Osteoblast (primary cell): ENCODE data around the gene CEP85. TPM values are rescaled to one million over a fixed set of nuclear protein-coding genes. Genes with fewer than 3 reads are reported as not detected.

Experiments
- DNase-seq: peaks from one replicate; pipeline ENCODE4 v3.0.0; 2011; ENCODE audit warnings: low spot score, mixed read lengths; ENCODE audit not compliant: insufficient read length; ENCODE audit errors: missing footprints
- H2AFZ ChIP-seq: 2 replicates; pipeline ENCODE4 v1.6.0; 2011; ENCODE audit warnings: mild to moderate bottlenecking, low read length
- H3K27ac ChIP-seq: 2 replicates; pipeline ENCODE4 v1.5.1; 2011; ENCODE audit warnings: mild to moderate bottlenecking, low read depth, low read length, moderate library complexity
- H3K27me3 ChIP-seq: 2 replicates; pipeline ENCODE4 v1.6.0; 2012; ENCODE audit warnings: mild to moderate bottlenecking, control low read depth, inconsistent platforms, low read length, moderate library complexity; ENCODE audit not compliant: insufficient read depth
- H3K36me3 ChIP-seq: 2 replicates; pipeline ENCODE4 v1.5.1; 2011; ENCODE audit warnings: mild to moderate bottlenecking, low read length, control low read depth, moderate library complexity; ENCODE audit not compliant: insufficient read depth
- H3K4me1 ChIP-seq: 2 replicates; pipeline ENCODE4 v1.5.1; 2011; ENCODE audit warnings: mild to moderate bottlenecking, low read length, control low read depth, moderate library complexity; ENCODE audit not compliant: insufficient read depth
- H3K4me2 ChIP-seq: 2 replicates; pipeline ENCODE4 v1.6.0; 2011; ENCODE audit warnings: mild to moderate bottlenecking, low read length; ENCODE audit not compliant: insufficient read depth
- H3K4me3 ChIP-seq: fragments of 200-600 bp; sonication (generic); 3 replicates; pipeline ENCODE4 v1.5.1; 2012; ENCODE audit warnings: mild to moderate bottlenecking, low read length, inconsistent platforms; ENCODE audit not compliant: insufficient read depth
- H3K79me2 ChIP-seq: 2 replicates; pipeline ENCODE4 v1.6.0; 2012; ENCODE audit warnings: mild to moderate bottlenecking, low read length, control low read depth, inconsistent platforms; ENCODE audit not compliant: insufficient read depth
- H3K9me3 ChIP-seq: 2 replicates; pipeline ENCODE4 v1.5.1; 2011; ENCODE audit warnings: low read depth, low read length, control low read depth
- H4K20me1 ChIP-seq: 2 replicates; pipeline ENCODE4 v1.6.0; 2012; ENCODE audit warnings: mild to moderate bottlenecking, low read length, control low read depth; ENCODE audit not compliant: insufficient read depth
- CTCF ChIP-seq: IDR thresholded peaks from 2 replicates; pipeline ENCODE4 v1.5.1; 2011; ENCODE audit warnings: mild to moderate bottlenecking, low read depth, low read length, moderate library complexity; ENCODE audit errors: extremely low read depth
- total RNA-seq: library from RNA; depleted of rRNA; stranded (reverse); fragments of >200 nt; gene quantifications from 2 replicates; pipeline ENCODE4 v1.2.3, GENCODE V29; 2012

Gene CEP85
- total RNA-seq, 1 donor: 8.0 TPM

DNA sequence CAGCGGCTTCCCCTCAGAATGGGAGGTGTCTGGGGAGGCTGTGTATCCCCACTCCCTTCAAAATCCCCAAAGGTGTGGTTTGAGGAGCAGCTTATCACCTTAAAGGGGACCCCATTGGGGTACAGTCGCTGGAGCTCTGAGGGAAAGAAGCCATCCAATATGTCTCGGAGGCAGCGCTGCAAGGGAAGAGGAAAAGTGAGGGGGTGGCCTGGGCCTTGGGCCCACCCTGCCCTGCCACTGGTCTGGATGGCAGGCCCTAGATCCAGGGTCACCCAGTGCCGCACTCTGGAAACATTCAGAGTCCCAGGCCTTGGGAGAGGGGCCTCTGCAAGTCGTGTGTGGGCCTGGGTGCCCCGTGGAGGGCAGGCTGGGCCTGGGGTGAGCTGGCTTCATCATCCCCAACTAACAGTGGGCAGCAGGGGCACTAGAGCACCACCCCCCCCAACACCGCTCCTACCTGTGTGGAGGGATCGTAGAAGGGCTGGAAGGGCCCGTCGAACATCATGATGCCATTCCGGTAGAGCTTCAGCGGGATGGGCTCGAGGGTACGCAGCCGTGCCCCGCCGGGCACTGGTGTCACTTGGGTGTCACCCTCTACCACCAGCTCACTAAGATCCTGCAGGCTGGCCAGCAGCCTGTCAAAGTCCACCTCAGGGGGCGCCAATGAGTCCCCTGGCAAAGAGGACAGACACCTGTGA, 51.5 kb downstream of the CEP85 start:
- H2AFZ ChIP-seq: no peak overlapping the region
- H3K4me3 ChIP-seq: no peak overlapping the region
- peaks cover 32% of the 10 kb centered on the region for H3K36me3 ChIP-seq
- peaks cover 33% of the 10 kb centered on the region for H3K79me2 ChIP-seq
- peak; percentile 62 for DNase-seq
- peak overlapping the region; percentile 66 for H3K27ac ChIP-seq
- H4K20me1 ChIP-seq: peaks cover 24% of the 10 kb centered on the region
- peaks cover 56% of the 10 kb centered on the region for H3K4me1 ChIP-seq
- no peaks in the 10 kb centered on the region for H3K9me3 ChIP-seq
- no peaks in the 10 kb centered on the region for H3K27me3 ChIP-seq
- no peak overlapping the region for H3K4me2 ChIP-seq
- peak; percentile 17 for TF ChIP-seq CTCF

DNA sequence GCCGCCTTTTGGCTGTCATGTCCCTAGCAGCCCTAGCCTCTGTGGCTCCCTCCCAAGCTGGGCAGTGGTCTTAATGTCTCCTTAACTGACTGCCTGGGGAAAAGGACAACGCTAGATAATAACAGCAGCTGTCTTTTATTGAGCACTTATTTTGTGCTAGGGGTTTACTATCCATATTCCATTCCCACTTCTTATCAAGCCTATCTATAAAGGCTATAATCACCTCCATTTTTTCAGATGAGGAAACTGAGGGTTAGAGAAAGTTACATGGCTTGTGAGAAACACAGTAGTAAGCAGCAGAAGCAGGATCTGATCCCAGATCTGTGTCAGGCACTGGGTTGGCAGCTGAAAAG, 52.0 kb downstream of the CEP85 start:
- Histone ChIP-seq H4K20me1 (peaks cover 19% of the 10 kb centered on the region), H3K4me1 (peaks cover 53% of the 10 kb centered on the region)

DNA sequence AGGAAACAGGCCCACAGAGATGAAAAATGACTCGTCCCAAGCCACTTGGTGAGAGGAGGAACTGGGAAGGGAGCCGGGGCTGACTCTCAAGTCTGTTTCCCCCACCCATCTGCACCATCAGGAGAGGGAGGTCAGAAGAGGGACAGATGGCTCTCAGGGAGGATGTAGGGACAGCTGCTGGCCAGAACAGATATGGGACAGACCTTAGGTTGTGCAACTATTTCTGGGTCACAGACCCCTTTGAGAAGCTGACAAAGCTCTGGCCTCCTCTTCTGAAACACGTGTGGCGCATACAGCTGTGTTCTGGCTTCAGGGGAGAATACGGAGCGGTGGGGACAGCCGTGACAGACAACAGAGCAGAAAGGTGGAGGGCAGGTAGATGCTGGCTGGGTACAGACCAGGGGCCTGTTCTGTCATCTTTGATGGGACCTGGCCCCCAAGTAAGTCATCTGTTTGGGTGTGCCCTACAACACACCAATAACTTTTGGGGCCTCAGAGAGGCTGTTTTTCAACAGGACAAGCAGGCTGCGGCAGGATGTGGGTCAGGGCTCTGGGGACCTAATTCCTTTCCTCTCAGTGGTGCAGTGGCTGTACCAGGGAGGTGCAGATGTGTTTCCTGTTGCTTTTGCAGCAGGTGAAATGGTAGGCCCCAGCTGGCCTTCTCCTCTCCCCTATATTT, 53.2 kb downstream of the CEP85 start:
- peaks cover 42% of the 10 kb centered on the region for H3K4me1 ChIP-seq
- H4K20me1 ChIP-seq: peaks cover 10% of the 10 kb centered on the region
- no peak overlapping the region for H2AFZ ChIP-seq
- H3K9me3 ChIP-seq: no peaks in the 10 kb centered on the region
- no peak overlapping the region for H3K4me3 ChIP-seq
- H3K79me2 ChIP-seq: peaks cover 17% of the 10 kb centered on the region
- peak overlapping the region; percentile 23 for H3K4me2 ChIP-seq
- TF ChIP-seq CTCF: no peak
- peak; percentile 89 for DNase-seq
- no peaks in the 10 kb centered on the region for H3K27me3 ChIP-seq
- H3K27ac ChIP-seq: peak overlapping the region; percentile 9
- peaks cover 21% of the 10 kb centered on the region for H3K36me3 ChIP-seq

More for the DNA sequence above, 52.0 kb downstream of the CEP85 start:
- H3K36me3 ChIP-seq: peaks cover 31% of the 10 kb centered on the region
- H3K79me2 ChIP-seq: peaks cover 28% of the 10 kb centered on the region
- H3K27ac ChIP-seq: no peak overlapping the region
- H3K4me2 ChIP-seq: no peak overlapping the region
- no peak for TF ChIP-seq CTCF
- H3K9me3 ChIP-seq: no peaks in the 10 kb centered on the region
- H2AFZ ChIP-seq: no peak overlapping the region
- no peaks in the 10 kb centered on the region for H3K27me3 ChIP-seq
- H3K4me3 ChIP-seq: no peak overlapping the region
- DNase-seq: no peak

DNA sequence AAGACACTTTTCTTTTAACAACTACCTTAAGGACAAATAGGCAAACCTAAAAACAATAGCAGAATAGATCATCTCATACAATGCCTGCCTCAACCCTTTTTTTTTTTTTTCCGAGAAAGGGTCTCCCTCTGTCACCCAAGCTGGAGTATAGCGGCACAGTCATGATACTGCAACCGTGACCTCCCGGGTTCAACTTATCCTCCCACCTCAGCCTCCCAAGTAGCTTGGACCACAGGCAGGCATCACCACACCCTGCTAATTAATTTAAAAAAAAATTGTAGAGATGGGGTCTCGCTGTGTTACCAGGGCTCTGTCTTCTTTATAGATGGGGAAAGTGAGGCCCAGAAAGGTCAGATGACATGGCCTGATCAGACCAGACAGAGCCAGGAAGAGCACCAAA, 53.8 kb downstream of the CEP85 start:
- TF ChIP-seq CTCF: no peak
- H3K4me1 ChIP-seq: peaks cover 36% of the 10 kb centered on the region
- no peaks in the 10 kb centered on the region for H3K27me3 ChIP-seq
- no peak overlapping the region for H3K4me3 ChIP-seq
- H3K4me2 ChIP-seq: no peak overlapping the region
- H3K36me3 ChIP-seq: peaks cover 15% of the 10 kb centered on the region
- H3K27ac ChIP-seq: no peak overlapping the region
- DNase-seq: no peak
- H2AFZ ChIP-seq: no peak overlapping the region
- no peaks in the 10 kb centered on the region for H3K9me3 ChIP-seq
- H4K20me1 ChIP-seq: peaks cover 8% of the 10 kb centered on the region
- H3K79me2 ChIP-seq: peaks cover 11% of the 10 kb centered on the region
